ENCODE results near the gene MTA1.

DNA sequence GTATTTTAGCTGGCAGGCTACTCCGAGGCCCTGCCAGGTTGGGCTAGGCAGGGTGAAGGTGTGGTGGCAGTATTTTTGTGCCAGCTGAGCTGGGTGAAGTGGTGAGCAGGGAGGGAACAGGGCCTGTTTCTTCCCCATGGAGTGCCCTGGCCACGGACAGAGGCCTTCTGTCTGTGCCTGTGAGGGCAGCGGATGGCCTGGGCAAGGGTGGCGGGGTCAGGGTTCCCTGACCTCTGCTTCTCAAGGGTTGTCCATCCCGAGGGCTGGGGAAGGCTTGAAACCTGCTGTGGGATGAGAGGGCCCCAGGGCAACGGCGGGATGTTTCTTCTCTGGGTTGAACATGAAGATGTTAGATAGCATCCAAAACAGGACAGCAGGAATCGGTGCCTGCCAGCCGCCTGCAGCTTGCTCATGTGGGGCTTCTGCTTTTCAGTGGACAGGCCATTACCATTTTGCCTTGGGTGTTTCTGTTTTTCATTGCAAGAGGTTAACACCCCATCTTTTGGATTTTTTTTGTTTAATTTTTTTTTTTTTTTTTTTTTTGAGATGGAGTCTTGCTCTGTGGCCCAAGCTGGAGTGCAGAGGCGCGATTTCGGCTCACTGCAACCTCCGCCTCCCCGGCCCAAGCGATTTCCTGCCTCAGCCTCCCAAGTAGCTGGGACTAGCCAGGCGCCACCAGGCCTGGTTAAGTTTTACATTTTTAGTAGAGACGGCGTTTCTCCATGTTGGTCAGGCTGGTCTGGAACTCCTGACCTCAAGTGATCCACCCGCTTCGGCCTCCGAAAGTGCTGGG lies 3.3 kb downstream of the MTA1 start:
- TF ChIP-seq EZH2phosphoT487 (IDR thresholded peaks at IDR 0.05; ENCODE audit: low read length) = no peak
- TF ChIP-seq, protein P1, sequence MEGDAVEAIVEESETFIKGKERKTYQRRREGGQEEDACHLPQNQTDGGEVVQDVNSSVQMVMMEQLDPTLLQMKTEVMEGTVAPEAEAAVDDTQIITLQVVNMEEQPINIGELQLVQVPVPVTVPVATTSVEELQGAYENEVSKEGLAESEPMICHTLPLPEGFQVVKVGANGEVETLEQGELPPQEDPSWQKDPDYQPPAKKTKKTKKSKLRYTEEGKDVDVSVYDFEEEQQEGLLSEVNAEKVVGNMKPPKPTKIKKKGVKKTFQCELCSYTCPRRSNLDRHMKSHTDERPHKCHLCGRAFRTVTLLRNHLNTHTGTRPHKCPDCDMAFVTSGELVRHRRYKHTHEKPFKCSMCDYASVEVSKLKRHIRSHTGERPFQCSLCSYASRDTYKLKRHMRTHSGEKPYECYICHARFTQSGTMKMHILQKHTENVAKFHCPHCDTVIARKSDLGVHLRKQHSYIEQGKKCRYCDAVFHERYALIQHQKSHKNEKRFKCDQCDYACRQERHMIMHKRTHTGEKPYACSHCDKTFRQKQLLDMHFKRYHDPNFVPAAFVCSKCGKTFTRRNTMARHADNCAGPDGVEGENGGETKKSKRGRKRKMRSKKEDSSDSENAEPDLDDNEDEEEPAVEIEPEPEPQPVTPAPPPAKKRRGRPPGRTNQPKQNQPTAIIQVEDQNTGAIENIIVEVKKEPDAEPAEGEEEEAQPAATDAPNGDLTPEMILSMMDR (IDR thresholded peaks at IDR 0.05; ENCODE audit: low read length) = no peak

Measured in MM.1S (cell line).